Adipocyte (in vitro differentiated cells): Measurements from ENCODE around the gene ZNF79.

Experiments
- DNase-seq: peaks from one replicate; pipeline ENCODE4 v3.0.0-alpha.2; 2015; ENCODE audit warnings: low read depth
- H3K27me3 ChIP-seq: replicated peaks from 2 replicates; pipeline ENCODE4 v1.7.0; 2013; ENCODE audit warnings: mild to moderate bottlenecking, low read length, moderate library complexity; ENCODE audit not compliant: control insufficient read depth, insufficient read depth
- H3K36me3 ChIP-seq: 2 replicates; pipeline ENCODE4 v1.7.0; 2013; ENCODE audit warnings: low read length, mild to moderate bottlenecking, moderate library complexity; ENCODE audit not compliant: control insufficient read depth, insufficient read depth, severe bottlenecking
- H3K4me1 ChIP-seq: 2 replicates; pipeline ENCODE4 v1.7.0; 2013; ENCODE audit warnings: mild to moderate bottlenecking, low read length, moderate library complexity; ENCODE audit not compliant: control insufficient read depth, insufficient read depth
- H3K4me3 ChIP-seq: 2 replicates; pipeline ENCODE4 v1.7.0; 2013; ENCODE audit warnings: mild to moderate bottlenecking, low read length, moderate library complexity
- H3K9ac ChIP-seq: 2 replicates; pipeline ENCODE4 v1.7.0; 2013; ENCODE audit warnings: mild to moderate bottlenecking, low read length, moderate library complexity
- H3K9me3 ChIP-seq: 2 replicates; pipeline ENCODE4 v1.7.0; 2013; ENCODE audit warnings: mild to moderate bottlenecking, low read length, moderate library complexity; ENCODE audit not compliant: control insufficient read depth

The ZNF79 gene

GRCh38 chr9:127390248-127390545 is 34.0 kb upstream of the ZNF79 start:
- Histone ChIP-seq H3K9me3 (no peaks in the 10 kb centered on the region), H3K27me3 (peaks cover 72% of the 10 kb centered on the region), H3K36me3 (no peaks in the 10 kb centered on the region), H3K9ac (no peak overlapping the region), H3K4me1 (peaks cover 12% of the 10 kb centered on the region), H3K4me3 (no peak overlapping the region)
- DNase-seq = no peak

- Histone ChIP-seq H3K4me1 (peaks cover 12% of the 10 kb centered on the region), H3K27me3 (peaks cover 72% of the 10 kb centered on the region), H3K9ac (no peak overlapping the region), H3K9me3 (no peaks in the 10 kb centered on the region), H3K36me3 (no peaks in the 10 kb centered on the region), H3K4me3 (no peak overlapping the region)
- no peak for DNase-seq
Observed at GRCh38 chr9:127390563-127390962, 33.6 kb upstream of the ZNF79 start.

- no peaks in the 10 kb centered on the region for H3K36me3 ChIP-seq
- no peak overlapping the region for H3K4me3 ChIP-seq
- H3K9me3 ChIP-seq = no peaks in the 10 kb centered on the region
- H3K27me3 ChIP-seq = peaks cover 67% of the 10 kb centered on the region
- no peak overlapping the region for H3K9ac ChIP-seq
- peaks cover 12% of the 10 kb centered on the region for H3K4me1 ChIP-seq
- DNase-seq = no peak
Observed at GRCh38 chr9:127392166-127392565, 32.0 kb upstream of the ZNF79 start.

GRCh38 chr9:127392976-127393375 is 31.2 kb upstream of the ZNF79 start:
- Histone ChIP-seq H3K4me3 (no peak overlapping the region), H3K4me1 (peaks cover 9% of the 10 kb centered on the region), H3K36me3 (no peaks in the 10 kb centered on the region), H3K9ac (no peak overlapping the region), H3K9me3 (no peaks in the 10 kb centered on the region), H3K27me3 (peaks cover 69% of the 10 kb centered on the region)
- DNase-seq = no peak

GRCh38 chr9:127393645-127394044 is 30.5 kb upstream of the ZNF79 start:
- Histone ChIP-seq H3K27me3 (peaks cover 76% of the 10 kb centered on the region), H3K9me3 (no peaks in the 10 kb centered on the region), H3K4me1 (peaks cover 5% of the 10 kb centered on the region), H3K36me3 (no peaks in the 10 kb centered on the region), H3K9ac (no peak overlapping the region), H3K4me3 (no peak overlapping the region)
- peak; percentile 71 for DNase-seq

GRCh38 chr9:127395497-127396252 is 28.5 kb upstream of the ZNF79 start:
- Histone ChIP-seq H3K27me3 (peaks cover 74% of the 10 kb centered on the region), H3K36me3 (no peaks in the 10 kb centered on the region), H3K9ac (no peak overlapping the region), H3K9me3 (no peaks in the 10 kb centered on the region), H3K4me1 (no peaks in the 10 kb centered on the region), H3K4me3 (no peak overlapping the region)
- DNase-seq = no peak

GRCh38 chr9:127396253-127396807 is 27.9 kb upstream of the ZNF79 start:
- H3K36me3 ChIP-seq = no peaks in the 10 kb centered on the region
- peaks cover 75% of the 10 kb centered on the region for H3K27me3 ChIP-seq
- H3K9ac ChIP-seq = no peak overlapping the region
- H3K9me3 ChIP-seq = no peaks in the 10 kb centered on the region
- no peak for DNase-seq
- no peak overlapping the region for H3K4me3 ChIP-seq
- no peaks in the 10 kb centered on the region for H3K4me1 ChIP-seq

- Histone ChIP-seq H3K9ac (no peak within 1 kb of the TSS), H3K9me3 (no peaks in the 10 kb centered on the region), H3K36me3 (no peaks in the 10 kb centered on the region), H3K4me1 (no peaks in the 10 kb centered on the region), H3K4me3 (peak within 1 kb of the TSS; percentile 22), H3K27me3 (peaks cover 75% of the 10 kb centered on the region)
- peak; percentile 100 for DNase-seq
Observed at GRCh38 chr9:127396808-127397645, 27.2 kb upstream of the ZNF79 start, which contains the start of gene SLC2A8. TSS of gene SLC2A8 (plus strand) at chr9:127397169. CDS start at chr9:127397231, 62 bp downstream.

GRCh38 chr9:127397646-127398274 is 26.4 kb upstream of the ZNF79 start:
- H3K9ac ChIP-seq = no peak overlapping the region
- no peaks in the 10 kb centered on the region for H3K9me3 ChIP-seq
- no peak overlapping the region for H3K4me3 ChIP-seq
- peak; percentile 74 for DNase-seq
- peaks cover 74% of the 10 kb centered on the region for H3K27me3 ChIP-seq
- H3K4me1 ChIP-seq = no peaks in the 10 kb centered on the region
- no peaks in the 10 kb centered on the region for H3K36me3 ChIP-seq

GRCh38 chr9:127398275-127398647 is 25.9 kb upstream of the ZNF79 start:
- no peaks in the 10 kb centered on the region for H3K36me3 ChIP-seq
- H3K9me3 ChIP-seq = no peaks in the 10 kb centered on the region
- H3K4me3 ChIP-seq = no peak overlapping the region
- H3K9ac ChIP-seq = no peak overlapping the region
- no peak for DNase-seq
- no peaks in the 10 kb centered on the region for H3K4me1 ChIP-seq
- peaks cover 71% of the 10 kb centered on the region for H3K27me3 ChIP-seq
